Endodermal cell (in vitro differentiated cells): Measurements from ENCODE around the gene SHISAL2A. TPM values are rescaled to one million over a fixed set of nuclear protein-coding genes. Genes with fewer than 3 reads are reported as not detected.

Source experiments
- DNase-seq: peaks from one replicate; pipeline ENCODE4 v3.0.0-alpha.2; 2017
- H3K27ac ChIP-seq: 2 replicates; pipeline ENCODE4 v1.5.1; 2013; ENCODE audit warnings: mild to moderate bottlenecking, low read depth, low read length, moderate library complexity
- H3K27me3 ChIP-seq: 2 replicates; pipeline ENCODE4 v1.6.1; 2013; ENCODE audit warnings: mild to moderate bottlenecking, low read length, moderate library complexity; ENCODE audit not compliant: insufficient read depth, control insufficient read depth, poor library complexity, severe bottlenecking
- H3K36me3 ChIP-seq: 2 replicates; pipeline ENCODE4 v1.7.0; 2013; ENCODE audit warnings: mild to moderate bottlenecking, low read length, moderate library complexity; ENCODE audit not compliant: control insufficient read depth, insufficient read depth
- H3K4me1 ChIP-seq: one replicate; pipeline ENCODE4 v1.7.0; 2013; ENCODE audit warnings: low read length; ENCODE audit not compliant: control insufficient read depth, insufficient read depth
- H3K4me3 ChIP-seq: 2 replicates; pipeline ENCODE4 v1.5.1; 2013; ENCODE audit warnings: mild to moderate bottlenecking, low read length, moderate library complexity
- H3K9ac ChIP-seq: 2 replicates; pipeline ENCODE4 v1.6.1; 2013; ENCODE audit warnings: mild to moderate bottlenecking, low read length, moderate library complexity; ENCODE audit not compliant: poor library complexity, severe bottlenecking; ENCODE audit errors: extremely low read depth
- H3K9me3 ChIP-seq: 2 replicates; pipeline ENCODE4 v1.6.1; 2013; ENCODE audit warnings: mild to moderate bottlenecking, low read length, moderate library complexity; ENCODE audit not compliant: control insufficient read depth
- H3K27ac Mint-ChIP-seq: 2 replicates; pipeline ENCODE4 v1.8.0; 2020; ENCODE audit warnings: mixed read lengths
- H3K27me3 Mint-ChIP-seq: 2 replicates; pipeline ENCODE4 v1.8.0; 2021; ENCODE audit warnings: mild to moderate bottlenecking, mixed read lengths; ENCODE audit not compliant: insufficient read depth
- H3K36me3 Mint-ChIP-seq: 2 replicates; pipeline ENCODE4 v1.8.0; 2020; ENCODE audit warnings: low read depth, mixed read lengths
- H3K4me1 Mint-ChIP-seq: 2 replicates; pipeline ENCODE4 v1.8.0; 2020; ENCODE audit warnings: mixed read lengths
- H3K4me3 Mint-ChIP-seq: 2 replicates; pipeline ENCODE4 v1.8.0; 2020; ENCODE audit warnings: mild to moderate bottlenecking, moderate library complexity, mixed read lengths
- H3K9me3 Mint-ChIP-seq: 2 replicates; pipeline ENCODE4 v1.8.0; 2020; ENCODE audit warnings: mild to moderate bottlenecking, mixed read lengths
- WGBS, 2 experiments: methylation state at CpG; one replicate each; pipeline versions ENCODE4 v1.1.5 to v1.1.7; 2013; ENCODE audit warnings: missing lambda C conversion rate in 2 of 2, mixed read lengths in 1 of 2; ENCODE audit not compliant: insufficient coverage in 1 of 2, insufficient read length in 1 of 2; 5-methylcytosine and 5-hydroxymethylcytosine counted together
- total RNA-seq, 2 donors: library from RNA; stranded (reverse); fragmentation: NEBNext Ultra II Directional in 1 of 2; extraction: Animal tissue kit (Norgen Biotek cat#: 25700) in 1 of 2; gene quantifications; 2 replicates in 1 of 2; 3 replicates in 1 of 2; pipeline ENCODE4 v1.2.1, GENCODE V29; 2021
- TF ChIP-seq, protein P1 (sequence below): fragments of 200-600 bp; sonication (generic); conservative IDR thresholded peaks from 2 replicates; pipeline ENCODE4 v1.5.0; 2021; ENCODE audit warnings: antibody characterized with exemption, mild to moderate bottlenecking

Gene SHISAL2A
- total RNA-seq, 2 donors from 2014 or later, result 1.5 to 5.3 TPM

DNA sequence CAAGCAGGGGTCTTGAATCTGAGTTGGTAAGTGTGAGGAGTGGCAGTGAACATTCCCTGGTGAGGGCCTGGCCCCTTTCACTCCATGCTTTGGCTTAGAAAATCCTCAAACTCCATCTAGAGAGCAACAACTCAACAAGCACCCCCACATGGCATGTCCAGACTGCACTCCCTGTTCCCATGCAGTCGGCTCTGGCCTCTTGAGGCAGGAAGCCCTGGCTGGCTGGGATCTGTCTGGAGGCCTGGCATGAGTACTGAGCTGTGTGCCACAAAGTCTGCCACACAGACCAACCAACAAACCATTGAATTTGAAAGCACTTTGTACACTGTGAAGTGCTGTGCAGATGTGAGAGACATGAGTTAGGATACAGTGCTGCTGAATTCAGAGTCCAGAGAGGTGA, 40.0 kb downstream of the SHISAL2A start:
- no peaks in the 10 kb centered on the region for H3K27me3 Mint-ChIP-seq
- H3K4me3 ChIP-seq, result no peak overlapping the region
- TF ChIP-seq, protein P1, sequence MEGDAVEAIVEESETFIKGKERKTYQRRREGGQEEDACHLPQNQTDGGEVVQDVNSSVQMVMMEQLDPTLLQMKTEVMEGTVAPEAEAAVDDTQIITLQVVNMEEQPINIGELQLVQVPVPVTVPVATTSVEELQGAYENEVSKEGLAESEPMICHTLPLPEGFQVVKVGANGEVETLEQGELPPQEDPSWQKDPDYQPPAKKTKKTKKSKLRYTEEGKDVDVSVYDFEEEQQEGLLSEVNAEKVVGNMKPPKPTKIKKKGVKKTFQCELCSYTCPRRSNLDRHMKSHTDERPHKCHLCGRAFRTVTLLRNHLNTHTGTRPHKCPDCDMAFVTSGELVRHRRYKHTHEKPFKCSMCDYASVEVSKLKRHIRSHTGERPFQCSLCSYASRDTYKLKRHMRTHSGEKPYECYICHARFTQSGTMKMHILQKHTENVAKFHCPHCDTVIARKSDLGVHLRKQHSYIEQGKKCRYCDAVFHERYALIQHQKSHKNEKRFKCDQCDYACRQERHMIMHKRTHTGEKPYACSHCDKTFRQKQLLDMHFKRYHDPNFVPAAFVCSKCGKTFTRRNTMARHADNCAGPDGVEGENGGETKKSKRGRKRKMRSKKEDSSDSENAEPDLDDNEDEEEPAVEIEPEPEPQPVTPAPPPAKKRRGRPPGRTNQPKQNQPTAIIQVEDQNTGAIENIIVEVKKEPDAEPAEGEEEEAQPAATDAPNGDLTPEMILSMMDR, result no peak
- no peaks in the 10 kb centered on the region for H3K36me3 ChIP-seq
- no peaks in the 10 kb centered on the region for H3K9me3 ChIP-seq
- H3K4me1 Mint-ChIP-seq, result peaks cover 15% of the 10 kb centered on the region
- H3K27me3 ChIP-seq, result no peaks in the 10 kb centered on the region
- peaks cover 5% of the 10 kb centered on the region for H3K4me1 ChIP-seq
- 0% methylated on average over 1 of the region's 1 CpG; no CpG with 5 or more reads in 1 of the 2 experiments for WGBS, 2 experiments
- H3K27ac Mint-ChIP-seq, result no peak overlapping the region
- no peak overlapping the region for H3K9ac ChIP-seq
- H3K36me3 Mint-ChIP-seq, result no peaks in the 10 kb centered on the region
- H3K27ac ChIP-seq, result peak overlapping the region; percentile 48
- H3K9me3 Mint-ChIP-seq, result no peaks in the 10 kb centered on the region
- H3K4me3 Mint-ChIP-seq, result no peak overlapping the region
- no peak for DNase-seq

- Mint-ChIP-seq H3K36me3 (no peaks in the 10 kb centered on the region), H3K27ac (no peak overlapping the region), H3K4me3 (no peak overlapping the region), H3K4me1 (peaks cover 15% of the 10 kb centered on the region), H3K27me3 (no peaks in the 10 kb centered on the region), H3K9me3 (no peaks in the 10 kb centered on the region)
- WGBS, 2 experiments, result 96 to 100% methylated on average over 1 to 3 of the region's 4 CpGs
- H3K27ac ChIP-seq, result no peak overlapping the region
- H3K27me3 ChIP-seq, result no peaks in the 10 kb centered on the region
- no peak for DNase-seq
- H3K9ac ChIP-seq, result no peak overlapping the region
- no peaks in the 10 kb centered on the region for H3K9me3 ChIP-seq
- TF ChIP-seq, protein P1, result no peak
- H3K4me1 ChIP-seq, result peaks cover 5% of the 10 kb centered on the region
- no peaks in the 10 kb centered on the region for H3K36me3 ChIP-seq
- H3K4me3 ChIP-seq, result no peak overlapping the region
Observed at GRCh38 chr1:52673513-52673912, 40.5 kb downstream of the SHISAL2A start.

DNA sequence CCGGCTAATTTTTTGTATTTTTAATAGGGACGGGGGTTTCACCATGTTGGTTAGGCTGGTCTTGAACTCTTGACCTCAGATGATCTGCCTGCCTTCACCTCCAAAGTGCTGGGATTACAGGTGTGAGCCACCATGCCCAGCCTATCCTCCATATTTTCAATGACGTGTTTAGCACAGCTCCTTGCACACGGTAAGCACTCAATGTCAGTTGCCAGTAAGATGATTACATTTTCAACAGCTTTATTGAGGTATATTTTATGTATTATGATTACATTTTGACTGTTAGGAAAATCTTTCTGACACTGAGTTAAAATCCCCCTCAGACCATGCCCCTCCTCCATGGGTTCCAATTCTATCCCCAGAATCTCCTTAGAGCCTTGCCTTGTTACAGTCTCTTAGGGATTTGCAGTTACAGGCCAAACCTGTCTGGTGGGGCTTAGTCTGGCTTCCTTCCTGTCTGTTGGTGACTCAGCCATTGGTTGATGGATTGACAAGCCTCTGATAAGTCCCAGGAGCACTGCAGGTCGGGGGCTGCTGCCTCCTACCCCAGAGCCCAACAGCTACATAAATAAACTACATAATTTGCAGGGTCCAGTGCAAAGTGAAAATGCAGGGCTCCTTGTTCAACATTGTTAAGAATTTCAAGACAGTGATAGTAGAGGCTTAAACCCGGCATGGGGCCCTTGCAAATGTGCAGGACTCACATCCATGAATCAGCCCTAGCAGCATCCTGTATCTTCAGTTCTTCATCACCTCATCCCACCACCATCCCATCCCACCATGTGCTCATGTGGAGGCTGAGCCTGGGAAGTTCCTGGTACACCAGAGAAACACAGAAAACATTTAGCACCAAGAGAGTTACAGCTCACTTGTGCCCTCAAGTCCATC, 41.8 kb downstream of the SHISAL2A start:
- WGBS, 2 experiments, result 69 to 95% methylated on average over 2 to 6 of the region's 6 CpGs
- no peak overlapping the region for H3K4me3 Mint-ChIP-seq
- H3K4me1 ChIP-seq, result peaks cover 12% of the 10 kb centered on the region
- TF ChIP-seq, protein P1, result no peak
- no peaks in the 10 kb centered on the region for H3K27me3 ChIP-seq
- H3K4me3 ChIP-seq, result no peak overlapping the region
- no peaks in the 10 kb centered on the region for H3K27me3 Mint-ChIP-seq
- H3K27ac Mint-ChIP-seq, result peak overlapping the region; percentile 74
- no peak overlapping the region for H3K27ac ChIP-seq
- no peaks in the 10 kb centered on the region for H3K9me3 ChIP-seq
- peak; percentile 73 for DNase-seq
- no peaks in the 10 kb centered on the region for H3K36me3 ChIP-seq
- H3K9ac ChIP-seq, result no peak overlapping the region
- H3K9me3 Mint-ChIP-seq, result no peaks in the 10 kb centered on the region
- H3K36me3 Mint-ChIP-seq, result no peaks in the 10 kb centered on the region
- H3K4me1 Mint-ChIP-seq, result peaks cover 25% of the 10 kb centered on the region
